GM19452 (cell line): ENCODE measurements around the gene OLFML2A.
"Not testable (repeated sequence)": the region's sequence is repeated elsewhere in the genome, so short reads cannot be mapped to it uniquely, and the experiment has no call there.

Experiments used
- ATAC-seq: cut with Tn5 transposase; IDR thresholded peaks from one replicate; pipeline ENCODE4 v1.9.1; 2021; ENCODE audit not compliant: unreplicated experiment

OLFML2A gene

DNA sequence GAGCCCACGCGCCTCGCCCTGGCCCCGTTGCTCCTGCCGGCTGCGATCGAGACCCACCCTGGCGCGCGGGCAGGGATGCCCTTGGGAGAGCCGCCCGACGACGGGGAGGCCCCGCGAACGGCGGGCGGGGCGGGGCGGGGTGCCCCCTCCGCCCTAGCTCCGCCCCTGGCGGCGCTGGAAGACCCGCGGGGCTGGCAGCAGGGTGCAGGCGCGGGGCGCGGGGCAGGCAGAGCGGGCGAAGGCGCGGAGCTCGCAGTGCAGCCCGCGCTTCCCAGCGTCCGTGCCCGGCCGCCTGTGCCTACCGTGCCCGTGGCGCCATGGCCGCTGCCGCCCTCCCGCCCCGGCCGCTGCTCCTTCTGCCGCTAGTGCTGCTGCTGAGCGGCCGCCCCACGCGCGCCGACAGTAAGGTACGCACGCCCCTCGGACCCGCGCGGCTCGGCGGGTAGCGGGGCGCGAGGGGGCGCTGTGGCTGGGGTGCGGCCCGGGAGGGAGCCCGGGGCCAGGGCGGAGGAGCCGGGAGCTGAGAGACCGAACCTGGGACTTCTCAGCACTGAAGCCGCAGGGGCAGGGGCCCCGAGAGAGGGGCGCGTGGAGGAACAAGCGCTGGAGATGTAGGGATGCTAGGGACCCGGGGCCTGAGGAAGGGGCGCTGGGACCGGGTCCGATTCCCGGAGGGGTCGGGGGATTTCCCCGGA lies at the start of gene OLFML2A:
Gene OLFML2A (plus strand): TSS at position 180 of the 695 bp plus-strand sequence. CDS start 138 bp downstream, at position 318.
- ATAC-seq, result no peak

DNA sequence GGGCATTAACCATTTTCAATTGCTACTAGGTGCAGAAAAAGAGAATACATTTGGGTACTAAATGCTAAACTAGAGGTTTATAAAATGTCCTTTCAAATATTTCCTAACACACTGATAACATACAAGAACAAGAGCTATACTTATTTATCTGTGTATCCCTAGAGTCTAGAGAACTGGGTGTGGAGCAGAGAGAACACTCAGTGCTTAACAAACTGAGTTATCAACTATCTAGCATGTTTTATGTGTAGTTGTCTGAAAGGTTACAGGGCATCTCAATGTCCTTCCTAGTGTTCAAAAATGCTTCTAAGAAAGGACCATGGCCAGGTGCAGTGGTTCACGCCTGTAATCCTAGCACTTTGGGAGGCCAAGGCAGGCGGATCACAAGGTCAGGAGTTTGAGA lies 46.2 kb upstream of the OLFML2A start:
- ATAC-seq, result no peak

DNA sequence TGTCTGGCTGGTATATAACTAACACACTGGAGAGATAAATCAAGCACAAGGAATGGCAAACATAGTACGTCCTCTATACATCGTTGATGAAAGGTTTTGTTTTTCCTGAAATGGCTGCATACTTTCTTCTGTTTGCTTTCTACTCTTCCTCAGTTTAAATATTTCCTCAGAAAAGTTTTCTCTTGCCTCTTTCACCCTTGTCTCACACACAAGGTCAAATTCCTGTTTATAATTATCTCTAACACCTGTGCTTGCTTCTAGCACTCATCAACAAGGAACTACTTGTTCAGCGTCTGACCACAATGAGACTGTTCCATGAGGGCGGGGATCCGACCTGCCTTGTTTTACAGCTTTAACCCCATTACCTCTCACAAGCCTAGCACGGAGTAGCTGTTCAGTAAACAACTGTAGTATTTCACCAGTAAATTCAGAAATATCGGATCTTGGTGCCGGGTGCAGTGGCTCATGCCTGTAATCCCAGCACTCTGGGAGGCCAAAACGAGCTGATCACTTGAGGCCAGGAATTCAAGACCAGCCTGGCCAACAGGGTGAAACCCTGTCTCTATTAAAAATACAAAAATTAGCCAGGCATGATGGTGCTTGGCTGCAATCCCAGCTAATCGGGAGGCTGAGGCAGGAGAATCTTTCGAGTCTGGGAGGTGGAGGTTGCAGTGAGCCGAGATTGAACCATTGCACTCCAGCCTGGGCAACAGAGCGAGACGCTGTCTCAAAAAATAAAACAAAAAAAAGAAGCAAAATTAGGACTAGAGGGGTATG lies 42.8 kb upstream of the OLFML2A start:
- ATAC-seq, result no peak

DNA sequence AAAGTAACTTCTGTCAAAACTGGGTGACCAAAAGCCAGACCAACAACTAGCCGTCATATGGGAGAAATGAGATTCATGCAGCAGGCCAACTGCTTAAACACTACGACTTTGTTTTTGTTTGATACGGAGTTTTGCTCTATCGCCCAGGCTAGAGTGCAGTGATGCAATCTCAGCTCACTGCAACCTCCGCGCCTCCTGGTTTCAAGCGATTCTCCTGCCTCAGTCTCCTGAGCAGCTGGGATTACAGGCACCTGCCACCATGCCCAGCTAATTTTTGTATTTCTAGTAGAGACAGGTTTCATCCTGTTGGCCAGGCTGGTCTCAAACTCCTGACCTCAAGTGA lies 42.2 kb upstream of the OLFML2A start:
- ATAC-seq, result not testable (repeated sequence)

DNA sequence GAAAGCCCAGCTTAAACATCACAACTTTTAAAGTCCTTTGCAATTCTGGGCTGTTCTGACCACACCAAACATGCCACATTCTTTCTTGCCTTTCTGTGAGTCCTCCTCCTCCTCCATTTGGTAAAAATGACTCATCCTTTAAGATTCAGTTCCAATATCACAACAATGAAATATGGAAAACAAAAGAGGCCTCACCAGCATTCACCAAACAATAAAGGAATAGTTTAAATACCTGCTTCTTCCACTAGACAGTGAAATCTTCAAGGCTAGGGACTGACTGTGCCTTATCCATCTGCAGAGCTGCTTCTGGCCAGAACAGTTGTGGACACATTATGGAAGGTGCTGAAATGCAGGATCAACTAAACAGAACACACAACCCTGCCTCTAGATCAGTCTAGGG lies 41.8 kb upstream of the OLFML2A start:
- ATAC-seq, result no peak

DNA sequence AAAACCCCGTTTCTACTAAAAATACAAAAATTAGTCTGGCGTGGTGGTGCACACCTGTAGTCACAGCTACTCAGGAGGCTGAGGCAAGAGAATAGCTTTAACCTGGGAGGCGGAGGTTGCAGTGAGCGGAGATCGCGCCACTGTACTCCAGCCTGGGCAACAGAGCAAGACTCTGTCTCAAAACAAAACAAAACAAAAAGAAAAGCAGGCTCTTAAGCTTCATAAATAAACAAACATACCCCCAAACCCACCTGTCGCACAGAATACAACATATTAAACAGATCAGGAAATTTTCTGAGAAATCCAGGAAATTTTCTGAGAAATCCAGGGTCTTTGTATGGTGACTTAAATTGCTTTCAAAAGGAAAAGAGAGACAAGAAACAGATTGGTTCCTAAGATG lies 38.9 kb upstream of the OLFML2A start:
- ATAC-seq, result not testable (repeated sequence)

DNA sequence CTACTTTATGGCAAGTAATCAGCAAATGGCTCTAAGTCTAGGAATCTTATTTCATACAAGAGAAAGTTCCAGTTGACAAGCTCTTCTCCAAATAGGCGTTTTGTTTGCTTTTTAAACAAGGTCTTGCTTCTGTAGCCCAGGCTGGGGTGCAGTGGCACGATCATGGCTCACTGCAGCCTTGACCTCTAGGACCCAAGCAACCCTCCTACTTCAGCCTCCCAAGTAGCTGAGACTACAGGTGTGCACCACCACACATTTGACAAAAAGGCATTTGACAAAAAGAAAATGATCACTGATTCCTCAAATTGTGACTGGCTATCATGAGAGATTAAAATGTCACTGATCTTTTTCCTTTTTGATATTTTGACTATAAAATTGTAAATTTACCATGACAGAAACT lies 37.6 kb upstream of the OLFML2A start:
- no peak for ATAC-seq

DNA sequence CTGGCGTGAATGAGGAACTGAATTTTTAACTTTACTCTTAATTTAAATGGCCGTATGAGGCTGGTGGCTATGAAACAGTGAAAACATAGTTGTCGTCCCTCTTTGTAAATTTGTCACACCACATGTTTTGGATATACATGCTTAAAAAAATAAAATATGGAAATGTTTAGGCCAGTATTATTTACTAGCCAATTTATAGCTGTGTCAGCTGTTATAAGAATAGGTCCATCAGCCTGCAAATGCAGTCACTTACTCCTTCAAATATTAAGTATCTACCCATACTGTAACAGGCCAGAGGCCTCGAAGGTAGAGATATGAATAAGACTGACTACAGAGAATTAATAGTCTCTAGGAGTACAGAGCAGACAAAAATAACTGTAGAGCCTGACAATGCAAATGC lies 35.8 kb upstream of the OLFML2A start:
- ATAC-seq, result no peak

DNA sequence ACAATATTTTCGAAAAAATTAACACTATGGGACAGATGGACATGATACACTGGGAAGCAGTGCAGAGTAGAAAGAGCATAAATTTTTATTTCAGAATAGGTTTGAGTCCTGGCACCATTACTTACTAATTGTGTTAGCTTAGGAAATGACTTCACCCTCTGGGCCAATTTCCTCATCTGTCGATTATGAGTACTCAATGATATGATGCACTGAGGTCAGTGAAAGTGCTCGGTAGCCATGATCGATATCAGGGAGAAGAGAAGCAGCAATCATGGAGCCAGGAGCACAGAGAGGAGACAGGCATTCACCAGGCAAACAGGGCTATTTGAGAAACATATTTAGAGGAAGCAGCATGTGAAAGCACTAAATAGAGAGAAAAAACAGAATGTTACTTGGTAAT lies 35.3 kb upstream of the OLFML2A start:
- ATAC-seq, result no peak

DNA sequence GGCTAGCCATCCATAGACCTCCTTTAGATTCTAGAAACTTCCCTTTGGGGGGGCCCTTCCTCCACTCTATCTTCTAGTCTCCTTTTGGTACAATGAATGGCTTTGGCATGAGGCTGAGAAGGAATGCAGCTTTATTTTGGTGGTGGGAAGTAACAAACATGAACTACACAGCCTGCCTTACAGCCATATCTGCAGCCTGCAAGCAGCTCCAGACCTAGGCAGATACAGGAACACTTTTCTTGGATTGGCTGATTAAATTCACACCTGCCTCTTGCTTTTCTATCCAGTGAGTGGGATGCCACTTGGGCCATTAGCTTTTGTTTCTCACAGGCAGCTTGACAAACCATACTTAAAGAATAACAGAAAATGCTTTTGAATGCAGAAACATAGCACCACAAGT lies 34.0 kb upstream of the OLFML2A start:
- no peak for ATAC-seq

DNA sequence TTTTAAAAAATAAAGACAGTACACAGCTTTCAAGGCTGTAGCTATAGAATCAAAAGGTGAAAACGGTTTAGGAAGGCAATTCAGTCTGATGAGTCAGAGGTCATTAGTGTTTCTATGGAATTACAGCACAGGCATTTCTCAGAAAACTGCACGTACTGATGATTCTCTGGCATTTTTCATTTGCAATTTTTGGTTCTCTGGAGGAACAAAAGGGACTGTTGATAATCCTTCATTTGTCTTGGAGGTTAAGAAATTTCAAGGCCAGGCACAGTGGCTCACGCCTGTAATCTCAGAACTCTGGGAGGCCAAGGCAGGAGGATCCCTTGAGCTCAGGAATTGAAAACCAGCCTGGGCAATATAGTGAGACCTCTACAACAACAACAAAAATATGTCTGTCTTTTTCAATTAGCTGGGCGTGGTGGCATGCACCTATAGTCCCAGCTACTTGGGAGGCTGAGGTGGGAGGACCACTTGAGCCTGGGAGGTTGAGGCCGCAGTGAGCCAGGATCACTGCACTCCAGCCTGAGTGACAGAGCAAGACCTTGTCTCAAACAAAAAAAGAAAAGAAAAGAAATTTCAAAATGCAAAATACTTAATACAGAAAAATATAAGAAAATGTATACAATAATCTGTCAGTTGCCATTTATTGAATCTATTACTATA lies 33.1 kb upstream of the OLFML2A start:
- ATAC-seq, result no peak

DNA sequence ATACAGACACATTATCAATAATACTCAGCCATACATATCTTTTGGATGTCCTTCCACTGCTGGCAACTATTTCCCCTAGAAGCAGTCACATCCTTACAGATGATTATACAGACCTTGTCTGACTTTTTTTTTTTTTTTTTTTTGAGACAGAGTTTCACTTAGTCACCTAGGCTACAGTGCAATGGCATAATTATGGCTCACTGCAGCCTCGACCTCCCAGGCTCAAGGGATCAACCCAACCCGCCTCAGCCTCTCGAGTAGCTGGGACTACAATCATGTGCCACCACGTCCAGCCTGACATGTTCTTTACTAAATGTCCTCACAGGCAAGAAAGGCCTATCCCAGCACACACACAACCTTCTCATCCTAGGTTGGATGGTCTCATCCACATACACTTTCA lies 29.9 kb upstream of the OLFML2A start:
- no peak for ATAC-seq

DNA sequence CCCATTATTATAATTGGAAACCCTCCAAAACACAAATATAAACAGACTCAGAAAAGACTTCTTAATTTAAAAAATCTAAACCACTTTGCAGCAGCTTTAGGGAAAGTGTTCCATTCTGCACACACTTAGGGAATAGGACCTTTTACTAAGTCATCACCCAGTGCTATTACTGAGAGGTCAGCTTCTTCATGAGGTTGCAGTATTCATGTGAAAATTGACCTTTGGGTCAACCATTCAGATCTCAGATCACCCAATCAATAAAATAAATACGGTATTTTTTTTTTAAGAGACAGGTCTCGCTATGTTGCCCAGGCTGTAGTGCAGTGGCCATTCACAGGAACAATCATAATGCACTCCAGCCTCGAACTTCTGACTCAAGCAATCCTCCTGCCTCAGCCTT lies 27.6 kb upstream of the OLFML2A start:
- no peak for ATAC-seq

DNA sequence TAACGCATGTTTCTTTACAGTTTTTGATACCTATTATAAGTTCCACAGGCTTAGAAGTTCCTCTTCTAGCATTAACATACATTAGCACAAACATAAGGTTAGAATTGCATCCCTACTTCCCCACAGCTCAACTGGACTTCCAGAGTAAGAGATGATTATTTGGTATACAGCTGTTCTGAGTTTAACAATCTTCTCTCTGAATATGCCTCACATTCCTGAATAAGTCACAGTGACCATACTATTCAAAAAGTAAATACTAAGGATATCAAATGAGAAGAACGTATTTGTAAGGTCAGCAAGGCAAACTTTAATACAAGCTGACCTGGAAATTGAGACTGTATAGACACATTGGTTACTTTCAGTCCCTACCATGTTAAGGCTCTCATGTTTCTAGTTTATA lies 27.2 kb upstream of the OLFML2A start:
- ATAC-seq, result no peak

DNA sequence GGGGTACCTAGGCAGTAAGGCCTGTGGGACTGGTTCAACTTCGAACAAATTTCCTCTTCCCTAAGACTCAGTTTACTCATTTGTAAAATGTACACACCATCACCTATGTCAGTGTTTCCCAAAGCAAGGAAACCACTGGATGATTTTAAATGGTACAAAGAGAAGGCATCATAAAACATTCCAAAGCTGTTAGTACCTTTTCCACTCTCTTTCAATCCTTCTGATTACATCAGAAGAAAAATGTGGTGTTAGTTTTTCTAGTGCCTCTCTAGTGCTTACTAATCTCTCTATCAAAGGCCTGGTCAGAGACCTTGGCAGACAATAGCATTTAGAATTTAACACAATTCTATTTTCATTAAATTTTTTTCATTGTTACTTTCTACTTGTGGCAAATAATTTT lies 24.0 kb upstream of the OLFML2A start:
- ATAC-seq, result no peak

DNA sequence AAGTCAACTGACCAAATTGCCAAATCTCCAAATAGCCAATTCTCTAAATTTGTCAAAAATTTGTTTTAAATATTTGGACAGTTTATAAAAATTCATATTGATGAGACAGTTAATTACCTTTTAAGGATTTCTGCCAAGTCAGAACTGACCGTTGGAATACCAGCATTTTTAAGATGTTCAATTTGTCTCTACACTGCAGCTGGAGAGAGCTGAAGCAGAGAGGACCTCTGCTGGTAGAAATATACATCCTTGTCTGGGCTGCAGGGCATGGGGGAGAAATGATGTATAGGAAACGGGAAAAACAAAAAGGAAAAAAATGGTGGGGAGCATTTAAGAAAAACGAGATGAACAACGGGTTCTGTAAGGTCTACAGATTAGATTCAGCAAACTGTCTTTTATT lies 22.6 kb upstream of the OLFML2A start:
- no peak for ATAC-seq

DNA sequence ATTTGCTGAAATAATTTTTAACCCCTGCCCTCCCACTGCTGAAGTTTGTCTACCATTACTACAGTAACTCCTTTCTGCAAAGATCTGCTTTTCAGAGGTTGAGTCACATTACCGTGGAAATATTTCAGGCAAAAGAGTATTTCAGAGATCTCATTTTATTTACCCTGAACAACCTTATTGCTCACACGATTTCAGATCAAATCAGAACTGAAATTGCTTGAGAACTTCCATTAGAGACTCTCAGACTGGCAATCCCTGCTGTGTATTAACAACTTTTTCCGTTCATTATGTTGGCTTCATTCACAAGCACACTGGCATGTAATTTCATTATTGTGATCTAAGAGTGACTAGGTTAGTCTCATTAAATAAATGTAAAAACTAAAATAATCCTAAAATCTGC lies 21.9 kb upstream of the OLFML2A start:
- ATAC-seq, result no peak

DNA sequence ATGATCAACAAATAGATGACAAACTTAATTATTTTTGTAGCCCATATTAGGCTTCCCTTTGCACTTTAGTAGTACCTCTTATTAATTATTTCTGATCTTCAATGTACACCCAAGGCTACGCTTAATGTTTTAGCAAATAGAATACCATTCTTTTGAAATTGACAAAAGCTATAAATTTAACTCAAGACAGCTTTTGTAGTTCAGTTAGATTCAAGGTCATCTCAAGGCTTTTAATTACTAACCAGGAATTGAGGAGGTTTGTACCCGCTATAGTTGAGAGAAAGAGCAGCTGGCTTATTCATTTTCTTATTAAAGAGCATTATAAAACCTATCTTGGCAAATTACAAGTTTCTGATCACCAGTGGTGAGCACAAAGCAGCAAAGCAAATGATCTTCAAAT lies 20.9 kb upstream of the OLFML2A start:
- ATAC-seq, result no peak

DNA sequence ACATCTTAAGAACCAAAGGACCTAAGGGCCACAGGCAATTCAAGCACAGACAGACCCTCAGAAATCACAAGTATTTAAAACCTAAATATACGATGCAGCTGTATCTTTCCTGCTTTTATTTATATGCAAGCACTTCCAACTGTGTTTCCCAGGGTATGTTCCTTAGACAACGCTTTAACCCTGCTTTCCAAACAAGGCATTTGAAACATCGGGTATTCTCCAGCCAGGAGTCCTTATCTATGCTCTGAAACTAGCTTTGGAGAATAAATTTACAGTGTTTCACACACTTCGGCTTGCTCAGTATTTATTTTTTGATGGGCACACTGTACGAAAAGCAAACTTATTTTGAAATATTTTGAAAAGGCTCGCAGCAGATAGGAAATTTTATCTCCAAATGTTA lies 19.3 kb upstream of the OLFML2A start:
- ATAC-seq, result no peak

DNA sequence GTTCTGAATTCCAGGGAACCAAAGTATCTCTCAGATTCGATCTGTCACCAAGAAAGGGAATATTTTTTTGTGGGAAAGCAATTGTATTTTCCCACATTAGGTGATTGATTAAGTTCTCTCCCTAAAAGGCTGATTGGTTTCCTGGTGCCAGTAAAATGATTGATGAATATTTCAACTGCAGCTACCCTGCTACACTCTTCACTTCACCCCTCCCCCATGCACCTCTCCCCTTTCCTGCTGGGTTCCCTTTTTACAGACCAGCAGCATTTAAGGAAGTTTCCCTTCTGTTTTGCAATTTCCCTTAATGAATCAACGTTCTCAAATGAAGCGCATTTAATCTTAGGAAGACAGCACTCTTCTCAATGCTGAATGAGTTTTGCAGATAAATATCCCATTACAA lies 18.9 kb upstream of the OLFML2A start:
- no peak for ATAC-seq

DNA sequence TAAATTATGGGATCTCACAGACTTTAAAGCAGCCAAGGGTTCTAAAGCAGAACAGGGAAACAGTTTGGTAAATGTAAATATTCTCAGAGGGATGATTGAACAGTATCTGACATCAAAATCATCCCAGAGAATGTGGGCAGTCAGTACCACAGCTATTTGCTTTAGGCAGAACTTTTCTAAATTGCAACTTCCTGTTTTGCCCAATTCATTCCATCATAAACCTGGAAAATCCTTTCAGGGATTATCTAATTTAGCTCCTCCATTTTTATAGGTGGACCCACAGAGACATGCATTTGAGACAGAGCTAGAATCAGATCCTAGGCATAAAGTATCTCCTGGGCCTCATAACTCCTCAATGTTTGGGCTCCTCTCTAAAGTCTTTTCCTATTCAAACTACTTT lies 18.2 kb upstream of the OLFML2A start:
- no peak for ATAC-seq

DNA sequence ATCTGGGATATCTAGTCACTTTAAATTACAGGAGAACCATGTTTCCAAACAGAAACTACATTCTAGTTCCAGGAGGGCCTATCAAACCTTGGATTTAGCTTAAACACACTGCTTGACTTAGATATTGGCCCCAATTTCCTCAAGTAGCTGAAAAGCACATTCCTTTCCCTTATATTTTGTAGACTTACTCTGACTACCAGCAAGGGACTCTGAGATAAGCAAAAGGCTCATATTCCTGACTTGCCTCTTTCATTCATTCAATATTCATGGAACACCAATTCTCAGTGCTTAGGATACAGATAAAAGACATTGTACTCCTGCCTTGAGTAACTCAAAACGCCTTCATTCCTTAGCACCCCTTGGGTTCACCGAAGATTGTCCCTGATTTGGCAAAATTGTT lies 17.6 kb upstream of the OLFML2A start:
- no peak for ATAC-seq
